ENCODE data around the gene FGFBP1. TPM values are rescaled to one million over a fixed set of nuclear protein-coding genes. Genes with fewer than 3 reads are reported as not detected.

The FGFBP1 gene
- total RNA-seq: not detected in 3 replicates
- long read RNA-seq: 0 reads

DNA sequence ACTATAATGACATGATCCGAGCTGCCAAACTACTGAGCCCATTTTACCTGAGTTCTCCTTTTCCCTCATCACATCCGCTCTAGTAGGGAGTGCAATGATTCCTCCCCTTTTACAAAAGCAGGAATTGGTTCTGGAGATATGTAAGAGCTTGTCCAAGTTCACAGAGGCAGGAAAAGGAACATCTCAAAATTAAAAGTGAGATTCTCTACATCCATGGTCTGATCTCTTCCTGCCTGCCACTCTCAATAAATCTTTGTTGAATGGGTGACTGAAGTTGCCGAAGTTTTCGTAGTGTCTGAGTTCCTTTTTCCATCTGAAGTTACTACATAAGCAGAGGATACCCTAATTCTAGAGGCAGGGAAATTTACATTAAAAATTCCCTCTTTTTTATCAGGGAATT is at the start of gene FGFBP1:
Gene FGFBP1, minus strand, starts transcription at position 101 of the 400 bp plus-strand sequence. CDS start 2,108 bp downstream, outside the sequence.
- Mint-ChIP-seq H3K4me3 (ENCODE audit: unreplicated experiment) (no peak within 1 kb of the TSS), H3K27ac (ENCODE audit: unreplicated experiment) (no peak within 1 kb of the TSS), H3K9me3 (ENCODE audit: low read depth) (no peaks in the 10 kb centered on the region), H3K36me3 (ENCODE audit: low read depth) (no peaks in the 10 kb centered on the region), H3K4me1 (ENCODE audit: low read depth) (peaks cover 8% of the 10 kb centered on the region), H3K27me3 (ENCODE audit: low read depth) (no peaks in the 10 kb centered on the region)
- TF ChIP-seq CTCF (IDR thresholded peaks at IDR 0.05): no peak
- no peak for DNase-seq (ENCODE audit: low spot score)

DNA sequence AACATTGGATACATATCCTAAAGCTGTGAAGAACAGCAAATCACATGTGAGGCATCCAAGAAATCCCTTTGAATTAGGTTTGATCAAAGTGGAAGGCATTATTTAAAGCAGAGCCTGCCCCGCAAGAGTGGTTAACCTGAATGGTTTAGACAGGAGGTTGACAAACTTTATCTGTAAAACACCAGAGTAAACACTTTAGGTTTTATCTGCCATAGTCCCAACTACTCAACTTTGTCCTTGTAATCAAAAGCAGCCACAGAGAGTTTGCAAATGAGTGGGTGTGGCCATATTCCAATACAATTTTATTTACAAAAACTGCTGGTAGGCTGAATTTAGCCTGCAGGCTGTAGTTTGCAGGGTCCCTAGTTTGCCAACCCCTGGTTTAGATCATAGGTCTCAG is 49.7 kb upstream of the FGFBP1 start:
- Mint-ChIP-seq H3K4me1 (ENCODE audit: low read depth) (peaks cover 5% of the 10 kb centered on the region), H3K4me3 (ENCODE audit: unreplicated experiment) (no peak overlapping the region), H3K27ac (ENCODE audit: unreplicated experiment) (no peak overlapping the region), H3K27me3 (ENCODE audit: low read depth) (peaks cover 2% of the 10 kb centered on the region), H3K9me3 (ENCODE audit: low read depth) (no peaks in the 10 kb centered on the region), H3K36me3 (ENCODE audit: low read depth) (no peaks in the 10 kb centered on the region)
- no peak for DNase-seq (ENCODE audit: low spot score)
- no peak for TF ChIP-seq CTCF (IDR thresholded peaks at IDR 0.05)

DNA sequence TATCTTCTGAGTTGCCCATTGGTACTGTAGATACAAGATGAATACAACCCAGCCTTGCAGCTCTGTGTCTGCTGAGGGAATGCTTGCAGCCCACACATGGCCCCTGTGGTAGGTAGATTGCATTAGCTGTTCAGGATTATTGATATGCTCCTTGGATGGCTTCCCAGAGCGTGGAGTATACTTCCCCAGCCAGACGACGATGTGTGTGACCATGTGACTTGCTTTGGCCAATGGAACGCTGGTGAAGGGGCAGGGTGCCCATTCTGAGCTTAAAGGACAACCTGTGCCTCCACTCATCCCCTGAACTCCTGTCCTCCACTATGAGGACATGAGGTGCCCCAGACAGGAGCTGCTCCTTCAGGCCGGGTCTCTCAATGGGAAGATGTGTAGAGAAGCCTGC is 48.4 kb upstream of the FGFBP1 start:
- no peak for TF ChIP-seq CTCF (IDR thresholded peaks at IDR 0.05)
- H3K27me3 Mint-ChIP-seq (ENCODE audit: low read depth): peaks cover under 1% of the 10 kb centered on the region
- no peaks in the 10 kb centered on the region for H3K9me3 Mint-ChIP-seq (ENCODE audit: low read depth)
- no peak overlapping the region for H3K4me3 Mint-ChIP-seq (ENCODE audit: unreplicated experiment)
- DNase-seq (ENCODE audit: low spot score): no peak
- no peaks in the 10 kb centered on the region for H3K36me3 Mint-ChIP-seq (ENCODE audit: low read depth)
- H3K27ac Mint-ChIP-seq (ENCODE audit: unreplicated experiment): no peak overlapping the region
- peaks cover 13% of the 10 kb centered on the region for H3K4me1 Mint-ChIP-seq (ENCODE audit: low read depth)

DNA sequence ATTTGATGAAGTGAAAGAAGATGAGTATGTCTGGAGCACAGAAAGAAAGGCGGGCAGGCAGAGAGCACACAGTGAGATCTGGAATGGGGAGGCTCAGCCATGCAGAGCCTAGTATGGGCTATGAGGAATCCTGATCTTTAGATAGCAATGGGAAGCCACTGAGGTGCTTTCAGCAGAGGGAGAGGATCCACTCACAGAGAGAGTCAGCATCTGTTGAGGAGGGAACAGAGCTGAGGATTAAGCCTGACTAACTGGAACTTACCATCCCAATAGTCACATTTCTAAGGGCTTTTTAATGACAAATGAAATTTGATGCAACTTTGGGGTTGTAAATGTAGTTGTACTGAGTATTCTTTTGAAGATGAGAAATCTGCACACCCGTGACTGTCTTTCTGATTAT is 45.1 kb upstream of the FGFBP1 start:
- H3K4me1 Mint-ChIP-seq (ENCODE audit: low read depth): peaks cover 13% of the 10 kb centered on the region
- peak overlapping the region; percentile 38 for H3K27ac Mint-ChIP-seq (ENCODE audit: unreplicated experiment)
- H3K36me3 Mint-ChIP-seq (ENCODE audit: low read depth): no peaks in the 10 kb centered on the region
- no peak for TF ChIP-seq CTCF (IDR thresholded peaks at IDR 0.05)
- no peak overlapping the region for H3K4me3 Mint-ChIP-seq (ENCODE audit: unreplicated experiment)
- no peaks in the 10 kb centered on the region for H3K9me3 Mint-ChIP-seq (ENCODE audit: low read depth)
- H3K27me3 Mint-ChIP-seq (ENCODE audit: low read depth): no peaks in the 10 kb centered on the region
- no peak for DNase-seq (ENCODE audit: low spot score)

GRCh38 chr4:15982842-15983524 is 44.4 kb upstream of the FGFBP1 start:
- Mint-ChIP-seq H3K4me3 (ENCODE audit: unreplicated experiment) (no peak overlapping the region), H3K27ac (ENCODE audit: unreplicated experiment) (peak overlapping the region; percentile 38), H3K4me1 (ENCODE audit: low read depth) (peaks cover 13% of the 10 kb centered on the region), H3K9me3 (ENCODE audit: low read depth) (no peaks in the 10 kb centered on the region), H3K27me3 (ENCODE audit: low read depth) (no peaks in the 10 kb centered on the region), H3K36me3 (ENCODE audit: low read depth) (no peaks in the 10 kb centered on the region)
- DNase-seq (ENCODE audit: low spot score): no peak
- no peak for TF ChIP-seq CTCF (IDR thresholded peaks at IDR 0.05)
